HG03135 (cell line): ENCODE results near the gene ID4.

Experiments used
- ATAC-seq: cut with Tn5 transposase; IDR thresholded peaks from one replicate; pipeline ENCODE4 v1.9.1; 2021; ENCODE audit warnings: mild to moderate bottlenecking, moderate library complexity; ENCODE audit not compliant: unreplicated experiment

The ID4 gene, protein sequence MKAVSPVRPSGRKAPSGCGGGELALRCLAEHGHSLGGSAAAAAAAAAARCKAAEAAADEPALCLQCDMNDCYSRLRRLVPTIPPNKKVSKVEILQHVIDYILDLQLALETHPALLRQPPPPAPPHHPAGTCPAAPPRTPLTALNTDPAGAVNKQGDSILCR

DNA sequence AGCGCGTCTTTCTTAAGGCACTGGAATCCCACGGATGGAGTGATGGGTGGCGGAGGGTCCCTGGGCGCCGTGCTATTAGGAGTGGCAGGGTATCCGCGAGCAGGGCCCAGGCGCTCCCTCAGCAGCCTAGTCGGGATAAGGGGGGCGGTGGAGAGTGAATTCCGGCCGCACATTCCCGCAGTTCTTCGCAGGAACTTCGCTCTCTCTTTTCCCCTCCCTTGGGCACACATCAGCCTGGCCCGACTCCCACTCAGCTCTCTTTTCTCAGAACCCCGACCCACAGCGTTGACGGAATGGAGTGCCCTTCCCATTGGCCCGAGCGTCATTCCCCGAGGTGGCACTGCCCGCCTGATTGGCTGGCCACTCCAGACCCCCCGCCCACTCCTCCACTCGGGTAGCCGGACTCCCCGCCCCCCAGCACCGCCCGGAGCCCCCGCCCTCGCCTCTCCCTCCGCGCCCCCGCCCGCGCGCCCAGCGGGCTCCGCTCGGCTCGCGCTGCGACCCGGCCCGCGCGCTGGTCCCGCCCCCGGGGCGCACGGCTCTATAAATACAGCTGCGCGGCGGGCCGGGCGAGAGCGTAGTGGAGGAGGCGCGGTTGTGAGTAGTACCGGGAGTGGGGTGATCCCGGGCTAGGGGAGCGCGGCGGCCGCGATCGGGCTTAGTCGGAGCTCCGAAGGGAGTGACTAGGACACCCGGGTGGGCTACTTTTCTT, at the start of gene ID4:
TSS of gene ID4 (plus strand) at position 572 of the 712 bp plus-strand sequence. CDS start 385 bp downstream, outside the sequence.
- no peak for ATAC-seq

DNA sequence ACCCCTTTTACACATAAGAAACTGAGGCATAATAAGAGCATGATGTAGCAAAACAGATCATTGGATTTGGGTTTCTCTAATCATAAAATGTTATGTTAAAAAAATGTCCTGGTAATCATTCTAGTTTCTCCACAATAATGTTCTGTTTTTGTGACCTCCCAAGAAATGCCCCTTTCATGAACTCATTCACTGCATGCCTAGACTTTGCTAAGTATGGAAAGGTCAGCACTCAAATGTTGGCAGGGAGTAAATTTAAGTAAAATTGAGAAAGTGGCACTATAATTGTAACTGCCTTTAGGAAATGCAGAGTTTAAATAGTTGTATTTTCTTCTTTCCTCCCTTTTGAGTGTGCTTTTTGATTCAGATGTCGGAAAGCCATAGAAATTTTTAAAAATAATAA, 48.5 kb upstream of the ID4 start:
- no peak for ATAC-seq

DNA sequence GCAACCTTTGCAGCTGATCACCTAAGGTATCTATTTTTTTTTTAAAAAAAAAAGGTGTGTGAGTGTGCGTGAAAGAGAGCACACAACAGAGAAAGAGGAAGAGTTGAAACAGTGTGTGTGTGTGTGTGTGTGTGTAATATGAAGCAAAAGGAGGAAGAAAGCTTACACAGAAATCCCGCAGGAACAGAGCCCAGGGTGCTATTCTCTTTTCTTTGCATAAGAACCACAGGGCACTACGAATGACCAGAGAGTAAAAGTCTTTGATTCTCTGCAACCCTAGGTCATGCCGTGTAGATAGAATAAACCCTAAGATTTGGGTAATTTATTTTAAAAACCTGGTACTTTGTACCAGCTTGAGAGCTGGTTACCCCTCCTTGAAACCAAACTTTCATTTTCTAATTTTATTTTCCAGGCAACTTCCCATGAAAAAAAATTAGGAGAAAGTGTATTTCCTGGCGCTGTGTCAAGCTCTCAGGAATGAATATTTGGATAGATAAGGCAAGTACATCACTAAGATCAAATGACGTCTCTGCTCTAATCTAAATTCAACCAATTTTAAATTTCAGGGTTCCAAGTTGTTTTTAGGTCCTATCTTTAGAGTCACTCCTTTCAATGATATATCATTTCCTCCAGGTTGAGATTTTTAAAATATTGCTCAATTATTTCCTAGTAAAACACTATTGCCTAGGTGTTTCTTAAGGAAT, 47.9 kb upstream of the ID4 start:
- ATAC-seq = no peak

DNA sequence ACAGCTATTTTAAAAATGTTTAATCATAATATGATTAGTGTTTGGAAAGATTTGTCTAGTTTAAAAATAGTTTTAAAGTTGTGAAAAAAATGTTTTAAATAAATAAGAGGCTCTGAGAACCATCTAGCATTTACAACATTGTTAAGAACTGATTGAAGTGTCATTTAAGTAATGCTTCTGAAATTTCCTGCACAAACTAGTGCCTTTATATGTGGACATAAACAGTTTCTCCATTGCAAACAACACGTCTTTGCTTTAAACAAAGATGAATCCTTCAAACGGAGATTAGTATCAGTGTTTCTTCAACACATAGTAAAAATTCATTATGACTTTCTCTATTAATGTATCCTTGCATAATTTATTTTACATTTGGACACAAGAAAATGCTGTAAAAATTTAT, 45.9 kb upstream of the ID4 start:
- no peak for ATAC-seq

DNA sequence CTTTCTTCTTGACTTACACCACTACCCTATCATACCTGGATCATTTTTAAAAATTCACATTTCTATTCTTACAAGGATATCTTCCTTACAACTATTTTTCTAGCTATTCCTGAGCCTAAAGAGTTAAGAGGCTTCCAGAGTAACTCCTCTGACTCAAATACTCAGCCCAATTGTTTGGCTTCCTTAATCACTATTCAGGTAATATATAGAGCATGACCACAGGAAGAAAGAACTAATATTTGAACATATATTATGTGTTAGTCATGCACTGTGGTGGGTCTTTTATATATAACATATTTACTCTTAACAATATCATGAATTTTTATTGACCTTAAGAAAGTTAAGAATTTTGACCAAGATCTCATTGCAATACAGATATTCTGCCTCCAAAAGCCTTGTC, 42.0 kb upstream of the ID4 start:
- ATAC-seq = no peak

DNA sequence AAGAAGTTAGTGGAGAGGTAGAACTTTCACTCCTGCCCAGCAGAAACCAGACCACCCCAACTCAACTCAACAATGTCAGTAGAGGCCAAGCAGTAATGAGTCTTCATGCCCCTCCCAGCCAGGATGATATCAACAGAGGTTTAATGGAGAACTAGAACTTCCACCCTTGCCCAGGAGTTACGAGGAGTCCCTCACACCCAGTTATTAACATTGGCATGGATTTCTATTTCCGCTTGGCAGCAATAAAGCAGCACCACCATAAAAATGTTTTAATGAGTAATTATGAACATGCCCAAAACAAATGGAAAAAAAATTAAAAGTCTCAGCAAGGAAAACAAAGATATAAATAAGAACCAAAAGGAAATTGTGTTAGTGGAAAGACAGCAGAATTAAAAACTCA, 40.7 kb upstream of the ID4 start:
- no peak for ATAC-seq

DNA sequence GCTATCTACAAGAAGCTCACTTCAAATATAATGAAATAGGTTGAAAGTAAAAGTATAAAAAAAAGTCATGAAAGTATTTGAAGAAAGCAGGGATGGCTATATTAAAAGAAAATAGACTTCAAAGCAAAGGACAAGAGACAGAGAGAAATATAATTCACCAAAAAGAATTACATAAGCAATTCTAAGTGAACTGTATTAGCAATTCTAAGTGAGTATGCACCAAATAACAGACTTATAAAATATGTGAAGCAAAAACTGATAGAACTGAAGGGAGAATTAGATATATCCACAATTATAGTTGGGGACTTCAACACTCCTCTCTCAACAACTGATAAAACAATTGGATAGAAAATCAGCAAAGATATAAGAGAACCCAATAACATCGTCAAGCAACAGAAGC, 38.8 kb upstream of the ID4 start:
- ATAC-seq = no peak

DNA sequence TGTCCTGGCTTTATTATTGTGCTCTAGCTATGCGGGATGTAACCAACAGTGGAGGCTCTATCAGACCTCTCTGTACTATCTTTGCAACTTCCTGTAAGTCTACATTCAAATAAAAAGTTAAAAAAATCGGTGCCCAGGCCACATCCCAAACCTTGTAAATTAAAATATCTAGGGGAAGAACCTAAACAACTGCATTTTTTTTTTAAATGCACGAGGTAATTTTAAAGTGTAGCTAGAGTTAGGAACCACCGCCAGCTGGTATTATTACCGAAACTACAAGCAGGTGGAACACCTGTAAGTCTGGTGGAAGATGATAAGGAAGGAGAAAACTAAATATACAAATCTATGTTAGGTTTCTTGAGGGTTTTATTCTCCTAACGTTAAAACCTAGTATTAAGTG, 34.5 kb upstream of the ID4 start:
- ATAC-seq = no peak

DNA sequence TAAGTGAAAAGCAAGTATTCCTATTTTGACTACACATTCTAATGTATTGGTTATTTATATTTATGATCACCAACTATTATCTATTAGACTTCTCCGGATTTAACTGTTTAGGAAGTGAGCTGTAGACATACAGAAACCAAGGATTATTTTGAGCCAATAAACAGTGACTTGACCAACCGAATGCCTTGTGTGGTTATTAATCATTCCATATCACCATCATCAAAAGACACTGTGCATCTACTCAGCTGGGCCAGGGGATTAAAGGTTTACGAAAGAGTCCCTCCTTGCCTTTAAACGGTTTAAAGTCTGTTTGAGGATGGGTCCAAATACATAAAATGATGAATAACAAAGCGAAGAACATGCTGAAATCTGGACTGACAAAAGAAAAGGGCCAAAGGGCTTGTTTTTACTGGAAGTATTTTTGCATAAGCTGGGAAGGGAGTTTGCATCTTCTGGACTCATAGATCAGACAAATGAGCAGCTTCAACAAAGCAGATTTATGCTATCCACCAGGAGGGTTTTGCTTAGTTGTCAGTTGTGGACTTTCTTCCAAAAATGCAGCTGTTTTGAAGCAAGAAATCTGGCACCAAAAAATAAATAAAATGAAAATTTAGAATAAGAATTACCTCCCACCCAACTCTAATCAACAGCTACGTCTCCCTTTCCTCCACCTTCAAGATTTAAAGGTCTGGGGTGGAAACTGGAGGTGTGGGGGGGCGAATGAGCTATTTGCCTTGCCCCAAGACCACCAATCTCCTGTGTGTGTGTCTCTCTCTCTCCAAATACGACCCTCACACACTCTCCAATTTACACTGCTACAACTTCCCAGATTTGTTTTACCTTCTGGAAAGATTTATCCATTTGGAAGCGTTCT, 33.6 kb upstream of the ID4 start:
- ATAC-seq = no peak

DNA sequence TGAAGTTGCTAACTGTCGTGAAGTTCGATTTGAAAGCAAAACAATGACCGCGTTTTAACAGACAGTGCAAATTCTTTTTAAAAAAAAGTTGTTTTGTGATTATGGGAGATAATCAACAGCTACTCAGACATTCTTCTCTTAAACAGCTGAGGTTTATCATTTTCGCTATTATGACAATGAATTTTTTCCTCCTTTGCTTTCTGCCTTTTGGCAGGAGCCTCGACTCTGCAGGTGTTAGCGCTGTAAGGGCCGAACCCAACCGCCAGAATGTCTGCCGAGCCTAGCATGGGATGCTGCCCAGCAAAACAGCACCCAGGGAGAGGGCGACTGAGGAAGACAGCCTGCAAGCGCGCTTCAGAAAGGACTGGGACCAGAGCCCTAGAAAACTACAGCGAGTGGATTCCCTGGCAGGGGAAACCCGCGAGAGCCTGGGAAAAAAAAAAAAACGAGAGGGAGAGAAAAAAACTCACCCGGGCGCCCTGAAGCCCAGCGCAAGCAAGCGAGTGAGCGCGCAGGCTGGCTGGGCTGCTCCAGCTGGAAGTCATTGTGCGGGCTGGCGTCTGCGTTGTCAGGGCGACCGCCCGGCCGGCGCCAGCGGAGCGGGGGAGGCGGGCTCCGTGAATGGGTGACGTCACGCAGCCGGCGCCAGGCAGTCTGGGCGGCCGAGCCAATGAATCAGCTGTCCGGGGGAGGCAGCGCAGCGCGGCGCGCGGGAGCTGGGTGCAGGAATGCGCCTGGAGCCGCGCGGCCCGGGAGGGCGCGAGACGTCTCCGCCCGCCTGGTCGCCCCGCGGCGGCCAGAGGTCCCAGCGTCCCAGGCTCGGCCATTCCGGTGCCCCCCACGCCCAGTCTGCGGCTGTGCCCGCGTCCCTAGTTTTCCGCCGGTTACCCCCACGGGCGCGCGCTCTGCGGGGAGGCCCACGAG, 32.7 kb upstream of the ID4 start:
- peak; percentile 99 for ATAC-seq

DNA sequence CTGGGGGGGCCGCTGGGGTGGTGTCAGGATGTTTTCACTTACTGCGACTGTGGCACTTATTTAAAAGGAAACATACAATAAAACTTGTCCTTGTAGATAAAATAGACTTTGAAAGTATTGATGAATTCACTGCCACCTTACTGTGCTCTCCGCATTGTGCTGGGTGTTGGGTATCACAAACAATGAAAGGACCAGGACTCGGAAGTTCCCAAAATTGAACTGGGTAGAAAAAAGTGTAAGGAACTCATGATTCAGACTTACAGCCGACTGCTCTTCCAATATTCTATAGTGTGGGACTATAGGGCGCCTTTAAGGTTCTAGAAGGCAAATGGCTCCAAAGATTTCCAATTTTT, 32.1 kb upstream of the ID4 start:
- no peak for ATAC-seq

DNA sequence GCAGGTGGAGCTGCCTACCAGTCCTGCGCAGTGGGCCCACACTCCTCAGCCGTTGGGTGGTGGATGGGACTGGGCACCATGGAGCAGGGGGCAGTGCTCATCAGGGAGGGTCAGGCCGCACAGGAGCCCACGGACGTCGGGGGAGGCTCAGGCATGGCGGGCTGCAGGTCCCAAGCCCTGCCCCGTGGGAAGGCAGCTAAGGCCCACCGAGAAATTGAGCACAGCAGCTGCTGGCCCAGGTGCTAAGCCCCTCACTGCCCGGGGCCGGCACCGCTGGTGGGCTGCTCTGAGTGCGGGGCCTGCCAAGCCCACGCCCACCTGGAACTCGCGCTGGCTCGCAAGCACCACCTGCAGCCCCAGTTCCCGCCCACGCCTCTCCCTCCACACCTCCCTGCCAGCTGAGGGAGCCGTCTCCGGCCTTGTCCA, 30.2 kb upstream of the ID4 start:
- ATAC-seq = no peak

DNA sequence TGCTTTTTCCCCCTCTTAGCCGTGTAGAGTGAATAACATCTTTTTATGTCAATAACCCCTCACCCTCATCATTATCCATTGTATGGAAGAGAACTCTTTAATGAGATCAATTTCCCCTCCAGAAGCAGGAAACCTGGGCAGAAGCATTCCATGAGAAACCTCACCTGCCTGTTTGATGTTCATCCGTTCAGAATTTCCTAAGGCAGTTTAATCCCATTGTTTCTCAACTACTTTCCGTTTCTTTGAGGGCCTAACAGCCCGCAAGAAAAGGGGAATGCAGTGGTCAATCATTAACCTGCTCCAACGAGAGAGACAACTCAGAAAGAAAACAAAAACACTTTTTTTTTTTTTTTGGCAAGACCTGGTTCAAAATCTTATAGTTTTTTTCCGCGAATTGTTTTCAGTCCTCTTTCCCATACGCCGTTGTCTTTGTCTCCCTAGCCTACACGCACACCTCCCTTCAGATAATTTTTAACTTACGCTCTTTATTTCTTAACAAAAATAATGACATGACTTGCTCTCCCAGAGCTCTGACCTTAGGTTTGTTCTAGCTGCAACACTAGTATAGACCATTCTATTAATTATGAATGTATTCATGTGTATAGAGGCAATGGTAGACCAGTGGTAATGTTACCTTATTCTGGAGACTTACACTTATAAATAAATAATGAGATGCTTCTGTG, 25.6 kb upstream of the ID4 start:
- no peak for ATAC-seq

DNA sequence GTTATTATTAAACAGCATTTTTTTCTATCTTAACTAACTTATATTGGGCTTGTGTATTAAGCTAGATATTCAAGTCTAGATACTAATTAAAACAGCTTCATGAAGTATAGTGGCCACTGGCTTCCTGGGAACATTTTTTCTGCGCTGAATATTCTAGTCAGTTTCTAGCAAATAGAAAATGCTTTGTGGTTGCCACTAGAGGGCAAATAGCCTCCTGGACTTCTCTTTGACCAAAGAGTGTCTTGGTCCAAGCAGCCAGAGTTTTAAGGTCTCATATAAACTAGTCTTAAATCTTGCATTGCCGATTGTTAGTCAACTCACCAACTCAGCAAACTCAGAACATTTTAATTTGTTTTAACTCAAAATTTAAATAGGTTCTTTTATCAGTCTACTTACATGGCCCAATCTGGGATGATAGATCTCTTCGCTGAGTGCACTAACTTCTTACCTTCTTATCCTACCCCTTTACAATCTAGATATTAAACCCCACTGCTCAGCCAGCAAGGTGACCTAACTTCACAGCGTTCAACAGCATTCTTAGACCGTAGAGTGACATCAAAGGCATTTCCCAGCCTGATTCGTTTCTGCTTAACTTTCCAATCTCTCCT, 24.6 kb upstream of the ID4 start:
- ATAC-seq = peak; percentile 51

DNA sequence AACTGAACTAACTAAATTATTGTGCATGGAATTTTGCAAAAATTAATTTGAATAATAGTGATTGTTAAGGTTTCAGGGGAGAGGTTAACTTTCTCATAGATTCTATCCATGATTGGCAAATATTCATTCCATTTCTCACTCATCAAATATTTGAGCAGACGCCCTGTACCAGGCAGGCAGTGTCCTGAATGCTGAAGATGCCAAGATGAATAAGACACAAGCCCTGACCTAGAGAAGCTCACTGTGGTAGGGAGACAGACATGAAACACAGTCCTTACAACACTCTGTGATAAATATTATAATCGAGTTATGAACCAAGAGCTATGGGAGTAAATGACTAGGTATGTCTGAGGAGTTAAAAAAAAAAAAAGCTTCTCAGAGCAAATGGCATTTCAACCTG, 18.4 kb upstream of the ID4 start:
- no peak for ATAC-seq

DNA sequence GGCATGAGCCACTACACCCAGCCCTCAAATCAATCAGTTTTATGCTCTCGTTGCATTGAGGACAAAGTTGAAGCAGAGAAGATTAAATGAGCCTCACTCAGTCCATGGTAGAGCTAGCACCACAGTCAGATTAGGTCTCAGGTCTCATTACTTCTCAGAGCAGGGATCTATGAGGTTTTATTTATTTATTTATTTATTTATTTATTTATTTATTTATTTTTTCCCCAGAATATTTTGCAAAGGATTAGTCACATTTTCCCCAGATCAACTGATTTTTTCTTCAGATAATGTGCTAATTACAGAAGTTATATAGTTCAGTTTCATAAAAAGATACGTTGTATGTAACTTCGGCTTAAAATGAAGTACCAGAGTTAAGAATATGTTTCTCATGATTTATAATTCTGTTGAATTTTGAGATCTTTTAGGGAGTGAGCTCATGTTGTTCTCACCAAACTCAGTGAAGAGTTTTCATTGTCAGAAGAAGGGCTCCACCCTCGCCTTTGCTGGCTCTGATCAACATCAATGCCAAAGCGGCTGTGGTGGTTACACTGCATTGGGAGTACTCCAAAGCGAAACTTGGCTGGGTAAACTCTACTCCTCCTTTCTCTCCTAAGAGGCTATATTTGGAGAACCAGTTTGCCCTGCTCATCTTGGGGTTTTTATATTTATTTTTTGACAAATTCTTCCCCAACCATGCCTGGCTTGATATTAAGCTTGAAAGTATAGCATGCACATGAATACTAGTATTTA, 12.9 kb upstream of the ID4 start:
- ATAC-seq = no peak

DNA sequence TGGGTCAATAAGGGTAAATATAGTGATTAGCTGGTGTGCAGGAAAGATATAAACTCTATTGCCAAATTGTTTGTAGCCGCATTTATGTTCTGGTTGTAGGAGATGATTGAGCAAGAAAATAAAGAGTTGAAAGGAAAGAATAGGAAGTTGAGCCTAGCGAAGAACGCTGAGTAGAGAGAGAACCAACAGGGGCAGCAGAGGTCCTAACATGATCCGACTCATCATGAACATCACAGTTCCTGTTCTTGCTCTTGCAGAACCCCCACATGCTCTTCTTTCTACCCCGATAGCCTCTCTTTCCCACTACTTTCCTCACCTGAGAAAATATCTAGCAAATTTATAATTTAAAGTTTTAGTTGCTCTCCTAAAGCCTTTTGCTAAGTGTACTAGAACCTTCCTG, 9.9 kb upstream of the ID4 start:
- ATAC-seq = no peak

DNA sequence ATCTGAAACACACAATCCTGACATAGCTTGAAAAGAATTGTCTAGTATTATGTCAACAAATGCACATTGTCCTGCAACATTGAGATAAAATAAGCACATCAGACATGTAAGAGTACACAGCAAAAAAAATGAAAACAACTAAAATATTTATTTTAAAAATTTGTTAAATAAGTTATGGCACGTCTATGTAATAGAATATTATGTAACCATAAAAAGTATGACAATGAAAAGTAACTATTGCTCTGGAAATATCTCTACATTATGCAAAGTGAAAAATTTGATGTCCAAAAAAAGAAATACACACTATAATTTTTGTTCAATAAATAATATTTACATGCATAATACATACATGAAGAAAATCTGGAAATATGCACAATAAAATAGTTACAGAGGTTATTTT, 9.3 kb upstream of the ID4 start:
- ATAC-seq = no peak

DNA sequence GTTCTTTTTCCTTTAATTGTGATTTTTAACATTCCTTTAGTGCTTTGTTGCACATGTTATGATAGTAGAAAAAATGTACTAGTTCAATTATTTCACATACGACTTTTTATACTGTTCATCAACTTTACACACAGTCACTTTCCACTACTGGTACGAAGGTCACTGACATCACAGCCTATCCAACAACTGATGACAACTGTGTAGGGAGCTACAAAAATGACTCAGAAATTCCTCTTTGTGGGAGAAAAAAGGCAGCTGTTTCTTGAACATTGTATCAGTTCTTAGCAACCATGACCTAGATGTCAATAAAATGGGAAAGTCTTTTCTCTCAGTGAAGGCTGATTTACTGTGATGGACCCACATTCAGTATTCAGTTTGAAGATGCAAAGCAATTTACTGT, 7.0 kb upstream of the ID4 start:
- ATAC-seq = no peak
